WTC11 (cell line): ENCODE measurements around the gene GLT8D2. TPM values are rescaled to one million over a fixed set of nuclear protein-coding genes. Genes with fewer than 3 reads are reported as not detected.

Experiments
- ATAC-seq: fragments of 200-7000 bp; cut with Tn5 transposase; 2 replicates; pipeline ENCODE4 v1.10.0; 2021; ENCODE audit warnings: mild to moderate bottlenecking, moderate library complexity
- CTCF ChIA-PET: fragments of 300-600 bp; sonication (Branson Sonifier 250); formaldehyde crosslinking; loops from one replicate; lab custom pipeline; 2021; ENCODE audit warnings: antibody characterized with exemption; lab: Charles Lee
- POLR2A ChIA-PET: fragments of 350-600 bp; sonication (Branson Sonifier 250); formaldehyde crosslinking; loops from one replicate; lab custom pipeline; 2021; ENCODE audit warnings: antibody characterized with exemption; lab: Charles Lee
- DNase-seq: peaks from one replicate; pipeline ENCODE4 v3.0.0; 2021; ENCODE audit warnings: low spot score
- H3K27ac Mint-ChIP-seq: 2 replicates; pipeline ENCODE4 v1.8.0; 2021; ENCODE audit warnings: mixed read lengths
- H3K27me3 Mint-ChIP-seq: 2 replicates; pipeline ENCODE4 v1.8.0; 2021; ENCODE audit warnings: low read depth, mild to moderate bottlenecking, moderate library complexity, mixed read lengths
- H3K36me3 Mint-ChIP-seq: 2 replicates; pipeline ENCODE4 v1.8.0; 2021; ENCODE audit warnings: mixed read lengths
- H3K4me1 Mint-ChIP-seq: 2 replicates; pipeline ENCODE4 v1.8.0; 2022; ENCODE audit warnings: mixed read lengths
- H3K4me3 Mint-ChIP-seq: 2 replicates; pipeline ENCODE4 v1.8.0; 2021; ENCODE audit warnings: mild to moderate bottlenecking, moderate library complexity, mixed read lengths
- H3K9me3 Mint-ChIP-seq: 2 replicates; pipeline ENCODE4 v1.8.0; 2021; ENCODE audit warnings: mixed read lengths
- AFF4 ChIP-seq: sonication (generic); formaldehyde crosslinking; IDR thresholded peaks from 2 replicates; pipeline ENCODE4 v1.8.1; 2023; ENCODE audit warnings: mild to moderate bottlenecking, missing genetic modification reagents, borderline replicate concordance
- ATF3 ChIP-seq: sonication (generic); formaldehyde crosslinking; conservative IDR thresholded peaks from 2 replicates; pipeline ENCODE4 v1.8.1; 2022; ENCODE audit warnings: mild to moderate bottlenecking, missing genetic modification reagents
- CREB1 ChIP-seq: sonication (generic); formaldehyde crosslinking; IDR thresholded peaks from 2 replicates; pipeline ENCODE4 v1.8.0; 2023; ENCODE audit warnings: mild to moderate bottlenecking, missing genetic modification reagents
- CREM ChIP-seq: sonication (generic); formaldehyde crosslinking; IDR thresholded peaks from 2 replicates; pipeline ENCODE4 v1.8.1; 2022; ENCODE audit warnings: mild to moderate bottlenecking, missing genetic modification reagents, moderate library complexity
- E2F5 ChIP-seq: sonication (generic); formaldehyde crosslinking; IDR thresholded peaks from 2 replicates; pipeline ENCODE4 v1.8.1; 2022; ENCODE audit warnings: mild to moderate bottlenecking, moderate library complexity, missing genetic modification reagents
- ELF4 ChIP-seq: sonication (generic); formaldehyde crosslinking; IDR thresholded peaks from 2 replicates; pipeline ENCODE4 v1.8.1; 2022; ENCODE audit warnings: low read depth, mild to moderate bottlenecking, moderate library complexity, missing genetic modification reagents
- FOXP4 ChIP-seq: sonication (generic); formaldehyde crosslinking; IDR thresholded peaks from 2 replicates; pipeline ENCODE4 v1.8.0; 2022; ENCODE audit warnings: mild to moderate bottlenecking, missing genetic modification reagents
- IRF1 ChIP-seq: sonication (generic); formaldehyde crosslinking; IDR thresholded peaks from 2 replicates; pipeline ENCODE4 v1.8.0; 2023; ENCODE audit warnings: missing genetic modification reagents
- JUN ChIP-seq: sonication (generic); formaldehyde crosslinking; IDR thresholded peaks from 2 replicates; pipeline ENCODE4 v1.8.0; 2023; ENCODE audit warnings: mild to moderate bottlenecking, missing genetic modification reagents
- KAT7 ChIP-seq: sonication (generic); formaldehyde crosslinking; IDR thresholded peaks from 2 replicates; pipeline ENCODE4 v1.8.1; 2023; ENCODE audit warnings: missing genetic modification reagents, mild to moderate bottlenecking, borderline replicate concordance
- MXD4 ChIP-seq: fragments of 250-450 bp; sonication (Bioruptor Pico); IDR thresholded peaks from 2 replicates; pipeline ENCODE4 v1.8.0; 2021; ENCODE audit warnings: mild to moderate bottlenecking, moderate library complexity, borderline replicate concordance
- NR1H2 ChIP-seq: sonication (generic); formaldehyde crosslinking; IDR thresholded peaks from 2 replicates; pipeline ENCODE4 v1.9.0; 2021; ENCODE audit warnings: mild to moderate bottlenecking, moderate library complexity, missing genetic modification reagents
- NR2C2 ChIP-seq: sonication (generic); formaldehyde crosslinking; IDR thresholded peaks from 2 replicates; pipeline ENCODE4 v1.8.0; 2022; ENCODE audit warnings: mild to moderate bottlenecking, missing genetic modification reagents
- SMAD3 ChIP-seq: sonication (generic); formaldehyde crosslinking; IDR thresholded peaks from 2 replicates; pipeline ENCODE4 v1.8.0; 2022; ENCODE audit warnings: missing genetic modification reagents, mild to moderate bottlenecking, borderline replicate concordance
- TEAD1 ChIP-seq: sonication (generic); formaldehyde crosslinking; IDR thresholded peaks from 2 replicates; pipeline ENCODE4 v1.8.0; 2022; ENCODE audit warnings: mild to moderate bottlenecking, missing genetic modification reagents
- ZBTB21 ChIP-seq: sonication (generic); formaldehyde crosslinking; IDR thresholded peaks from 2 replicates; pipeline ENCODE4 v1.8.1; 2023; ENCODE audit warnings: mild to moderate bottlenecking, missing genetic modification reagents, borderline replicate concordance
- ZNF232 ChIP-seq: sonication (generic); formaldehyde crosslinking; IDR thresholded peaks from 2 replicates; pipeline ENCODE4 v1.8.0; 2022; ENCODE audit warnings: mild to moderate bottlenecking, missing genetic modification reagents
- ZNF263 ChIP-seq: sonication (generic); formaldehyde crosslinking; IDR thresholded peaks from 2 replicates; pipeline ENCODE4 v1.8.1; 2022; ENCODE audit warnings: low read depth, mild to moderate bottlenecking, moderate library complexity, missing genetic modification reagents
- ZNF425 ChIP-seq: fragments of 250-450 bp; sonication (Bioruptor Pico); conservative IDR thresholded peaks from 2 replicates; pipeline ENCODE4 v1.9.0; 2021; ENCODE audit warnings: mild to moderate bottlenecking
- ZNF512 ChIP-seq: sonication (generic); formaldehyde crosslinking; IDR thresholded peaks from 2 replicates; pipeline ENCODE4 v1.8.1; 2022; ENCODE audit warnings: missing genetic modification reagents, borderline replicate concordance
- total RNA-seq: library from RNA; stranded (reverse); gene quantifications from 3 replicates; pipeline ENCODE4 v1.2.3, GENCODE V29; 2021

The GLT8D2 gene
- total RNA-seq, 1 experiment from 2014 or later: 4.5 TPM

GRCh38 chr12:104010606-104011169 lies 39.3 kb downstream of the GLT8D2 start:
- Mint-ChIP-seq H3K9me3 (peaks cover 20% of the 10 kb centered on the region), H3K27me3 (peaks cover 2% of the 10 kb centered on the region), H3K4me3 (no peak overlapping the region)
- CTCF ChIA-PET: no interaction called here
- TF ChIP-seq ZBTB21: no peak
- TF ChIP-seq ATF3 (CRISPR knock-in tag): no peak
- TF ChIP-seq ZNF425: no peak
- TF ChIP-seq AFF4 (CRISPR knock-in tag): no peak
- TF ChIP-seq KAT7: no peak
- TF ChIP-seq JUN (CRISPR knock-in tag): no peak
- no peak for TF ChIP-seq NR1H2 (CRISPR knock-in tag)
- no peak for TF ChIP-seq ZNF263 (CRISPR knock-in tag)
- no peak for TF ChIP-seq ZNF232
- no peak for TF ChIP-seq E2F5
- TF ChIP-seq CREM: no peak
- no peak for TF ChIP-seq CREB1 (CRISPR knock-in tag)
- TF ChIP-seq TEAD1 (CRISPR knock-in tag): no peak
- no peak for TF ChIP-seq ZNF512 (CRISPR knock-in tag)
- no peak for TF ChIP-seq FOXP4
- TF ChIP-seq IRF1: no peak
- no peak for TF ChIP-seq ELF4 (CRISPR knock-in tag)
- no peak for TF ChIP-seq NR2C2 (CRISPR knock-in tag)
- TF ChIP-seq MXD4 (CRISPR knock-in tag): no peak
- TF ChIP-seq SMAD3 (CRISPR knock-in tag): no peak
- TF ChIP-seq, all 79 proteins: peak for 0
- DNase-seq (no peak), ATAC-seq (no peak)
- Mint-ChIP-seq H3K4me1 (no peaks in the 10 kb centered on the region), H3K27ac (no peak overlapping the region), H3K36me3 (peaks cover 8% of the 10 kb centered on the region; the same call in 1 of the 2 replicates)
- POLR2A ChIA-PET: no interaction called here
